Glutamatergic neuron (in vitro differentiated cells): ENCODE data around the gene PRDM16. TPM values are rescaled to one million over a fixed set of nuclear protein-coding genes. Genes with fewer than 3 reads are reported as not detected.

Experiments used
- DNase-seq: peaks from one replicate; pipeline ENCODE4 v3.0.0; 2022
- H3K27ac Mint-ChIP-seq: one replicate; pipeline ENCODE4 v1.8.0; 2020; ENCODE audit warnings: mild to moderate bottlenecking, mixed read lengths, inconsistent platforms; ENCODE audit not compliant: unreplicated experiment
- H3K27me3 Mint-ChIP-seq: one replicate; pipeline ENCODE4 v1.8.0; 2020; ENCODE audit warnings: mild to moderate bottlenecking, moderate library complexity, mixed read lengths, inconsistent platforms; ENCODE audit not compliant: unreplicated experiment
- H3K36me3 Mint-ChIP-seq: one replicate; pipeline ENCODE4 v1.8.0; 2020; ENCODE audit warnings: mild to moderate bottlenecking, mixed read lengths, inconsistent platforms; ENCODE audit not compliant: unreplicated experiment
- H3K4me1 Mint-ChIP-seq: one replicate; pipeline ENCODE4 v1.8.0; 2020; ENCODE audit warnings: mild to moderate bottlenecking, low read depth, mixed read lengths, inconsistent platforms; ENCODE audit not compliant: unreplicated experiment
- H3K4me3 Mint-ChIP-seq: one replicate; pipeline ENCODE4 v1.8.0; 2020; ENCODE audit warnings: mild to moderate bottlenecking, mixed read lengths, inconsistent platforms; ENCODE audit not compliant: unreplicated experiment
- H3K9me3 Mint-ChIP-seq: one replicate; pipeline ENCODE4 v1.8.0; 2020; ENCODE audit warnings: mild to moderate bottlenecking, moderate library complexity, mixed read lengths, inconsistent platforms; ENCODE audit not compliant: unreplicated experiment
- total RNA-seq: library from RNA; stranded (reverse); fragmentation: NEBNext Ultra II Directional; extraction: Animal tissue kit (Norgen Biotek cat#: 25700); gene quantifications from one replicate; pipeline ENCODE4 v1.2.1, GENCODE V29; 2021; ENCODE audit not compliant: unreplicated experiment
- TF ChIP-seq, protein P1 (sequence below): fragments of 200-600 bp; sonication (generic); IDR thresholded peaks from one replicate; pipeline ENCODE4 v1.5.0; 2021; ENCODE audit not compliant: partially characterized antibody, unreplicated experiment

Gene PRDM16
- total RNA-seq, 1 donor from 2014 or later: 0.07 TPM

DNA sequence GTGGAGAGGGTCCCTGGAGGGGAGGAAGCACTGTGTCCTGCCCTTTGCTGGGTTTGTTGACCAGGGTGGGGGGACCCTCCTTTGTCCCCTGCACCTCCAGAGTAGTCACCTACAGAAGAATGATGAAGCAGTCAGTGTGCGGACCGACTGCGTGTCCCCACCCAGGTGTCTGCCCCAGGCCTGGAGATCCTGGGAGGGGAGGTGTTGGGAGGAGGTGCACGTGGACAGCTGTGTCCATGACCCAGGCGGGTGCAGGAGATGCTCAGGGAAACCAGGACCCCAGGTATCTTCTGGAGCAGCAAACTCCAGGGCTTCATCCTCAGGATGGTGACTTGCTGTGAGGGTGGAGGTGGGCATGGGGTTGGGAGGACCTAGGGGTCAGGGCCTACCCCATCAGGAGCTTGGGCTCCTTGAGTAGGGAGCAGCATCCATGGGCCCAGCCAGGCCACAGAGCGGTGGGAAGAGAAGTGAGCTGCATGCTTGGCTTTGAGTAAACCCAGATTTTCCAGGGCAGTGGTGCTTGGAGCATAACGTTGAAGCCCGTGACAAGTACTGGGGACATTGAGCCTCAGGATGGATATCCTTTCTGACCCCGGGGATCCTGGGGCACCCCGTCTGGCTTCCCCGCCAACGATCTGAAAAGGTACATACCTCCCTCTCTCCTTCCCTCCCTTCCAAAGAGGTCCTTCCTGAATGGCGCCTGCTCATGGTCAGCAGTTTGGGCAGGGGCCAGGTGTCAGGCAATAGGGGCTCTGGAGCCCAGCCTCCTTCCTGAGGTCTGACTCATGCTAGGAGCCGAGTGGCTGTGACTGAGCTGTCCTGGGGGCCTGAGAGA, 34.1 kb upstream of the PRDM16 start:
- Mint-ChIP-seq H3K36me3 (no peaks in the 10 kb centered on the region), H3K4me1 (no peaks in the 10 kb centered on the region), H3K27ac (no peak overlapping the region), H3K9me3 (peaks cover 5% of the 10 kb centered on the region), H3K4me3 (no peak overlapping the region), H3K27me3 (no peaks in the 10 kb centered on the region)
- DNase-seq: no peak
- TF ChIP-seq, protein P1, sequence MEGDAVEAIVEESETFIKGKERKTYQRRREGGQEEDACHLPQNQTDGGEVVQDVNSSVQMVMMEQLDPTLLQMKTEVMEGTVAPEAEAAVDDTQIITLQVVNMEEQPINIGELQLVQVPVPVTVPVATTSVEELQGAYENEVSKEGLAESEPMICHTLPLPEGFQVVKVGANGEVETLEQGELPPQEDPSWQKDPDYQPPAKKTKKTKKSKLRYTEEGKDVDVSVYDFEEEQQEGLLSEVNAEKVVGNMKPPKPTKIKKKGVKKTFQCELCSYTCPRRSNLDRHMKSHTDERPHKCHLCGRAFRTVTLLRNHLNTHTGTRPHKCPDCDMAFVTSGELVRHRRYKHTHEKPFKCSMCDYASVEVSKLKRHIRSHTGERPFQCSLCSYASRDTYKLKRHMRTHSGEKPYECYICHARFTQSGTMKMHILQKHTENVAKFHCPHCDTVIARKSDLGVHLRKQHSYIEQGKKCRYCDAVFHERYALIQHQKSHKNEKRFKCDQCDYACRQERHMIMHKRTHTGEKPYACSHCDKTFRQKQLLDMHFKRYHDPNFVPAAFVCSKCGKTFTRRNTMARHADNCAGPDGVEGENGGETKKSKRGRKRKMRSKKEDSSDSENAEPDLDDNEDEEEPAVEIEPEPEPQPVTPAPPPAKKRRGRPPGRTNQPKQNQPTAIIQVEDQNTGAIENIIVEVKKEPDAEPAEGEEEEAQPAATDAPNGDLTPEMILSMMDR: no peak

DNA sequence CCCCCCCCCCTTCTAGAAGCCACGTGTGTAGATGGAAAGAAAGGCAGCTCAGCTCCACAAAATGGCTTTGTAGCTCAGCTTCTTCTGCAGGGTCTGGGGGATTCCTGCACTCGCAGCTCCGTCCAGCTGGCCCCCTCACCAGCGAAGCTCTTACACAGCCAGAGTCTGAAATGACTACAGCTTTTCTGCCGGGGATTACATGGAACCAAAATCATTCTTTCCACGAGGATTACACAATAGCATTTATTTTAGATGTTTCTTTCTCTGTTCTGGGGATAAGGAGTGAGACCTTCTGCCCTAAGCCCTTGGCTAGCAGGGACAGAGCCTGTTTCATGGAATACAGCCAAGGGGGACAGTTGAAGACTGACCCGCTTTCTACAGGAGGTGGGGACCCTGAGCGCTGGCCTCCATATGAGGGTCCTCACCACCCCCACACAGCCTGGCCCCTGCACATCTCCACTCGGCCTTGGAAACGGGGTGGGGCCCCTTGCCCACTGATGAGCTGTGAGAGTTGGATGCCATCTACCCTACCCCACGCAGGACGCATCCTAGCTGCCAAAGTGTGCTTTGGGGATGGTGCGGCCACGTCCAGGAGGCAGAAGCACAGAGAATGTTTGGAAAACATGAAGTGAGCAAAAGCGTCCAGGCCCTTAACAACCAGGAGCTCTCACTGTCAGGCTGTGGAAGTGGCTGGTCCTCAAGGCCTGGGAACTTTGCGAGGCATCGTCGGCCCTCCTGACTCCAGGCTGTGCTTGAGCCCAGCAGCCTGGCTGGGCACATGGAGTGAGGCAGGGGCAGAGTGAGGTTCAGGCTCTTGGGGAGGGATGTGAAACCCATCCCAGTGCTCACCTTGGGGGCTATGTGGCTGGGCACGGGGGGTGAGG, 33.2 kb upstream of the PRDM16 start:
- DNase-seq: no peak
- H3K27ac Mint-ChIP-seq: no peak overlapping the region
- H3K4me3 Mint-ChIP-seq: no peak overlapping the region
- peaks cover 5% of the 10 kb centered on the region for H3K9me3 Mint-ChIP-seq
- no peaks in the 10 kb centered on the region for H3K4me1 Mint-ChIP-seq
- TF ChIP-seq, protein P1: no peak
- no peaks in the 10 kb centered on the region for H3K27me3 Mint-ChIP-seq
- H3K36me3 Mint-ChIP-seq: no peaks in the 10 kb centered on the region

DNA sequence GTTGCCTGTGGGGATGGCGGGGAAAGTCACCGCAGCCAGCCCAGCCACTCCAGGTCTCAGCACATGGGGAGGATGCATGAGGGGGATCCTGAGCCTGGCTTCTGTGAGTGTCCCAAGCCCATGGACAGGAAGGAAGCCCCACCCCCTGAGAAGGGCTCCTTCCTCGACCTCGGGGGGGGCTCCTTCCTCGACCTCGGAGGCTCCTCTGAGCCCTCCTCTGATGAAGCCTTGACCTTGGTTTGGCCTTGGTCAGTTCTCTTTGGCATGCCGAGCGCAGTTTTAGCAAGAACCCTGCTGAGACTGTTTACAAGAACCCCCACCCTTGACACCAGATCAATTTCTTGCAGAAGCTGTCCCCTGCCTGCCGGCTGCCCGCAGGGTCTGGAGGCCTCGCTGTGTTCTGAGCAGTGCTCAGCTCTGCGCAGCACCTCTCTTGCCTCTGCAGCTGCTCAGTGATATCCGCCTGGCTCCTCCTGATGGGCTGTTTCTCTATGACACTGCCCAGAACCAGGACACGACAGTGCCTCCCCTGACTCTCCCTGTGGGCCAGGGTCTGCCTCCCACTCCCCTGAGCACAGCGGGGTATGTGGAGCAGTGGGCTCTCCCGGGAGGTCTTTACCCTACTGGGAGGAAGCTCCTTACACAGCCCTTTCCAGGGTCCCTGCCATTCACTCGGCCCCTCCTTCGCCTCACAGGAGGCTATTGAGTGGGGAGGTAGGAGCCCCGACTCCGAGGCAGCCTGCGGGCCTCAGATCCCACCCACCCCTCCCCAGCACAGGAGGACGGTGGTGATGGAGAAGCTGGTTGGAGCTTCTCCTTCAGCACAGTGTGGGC, 32.3 kb upstream of the PRDM16 start:
- Mint-ChIP-seq H3K9me3 (peaks cover 4% of the 10 kb centered on the region), H3K36me3 (no peaks in the 10 kb centered on the region), H3K27ac (no peak overlapping the region), H3K27me3 (no peaks in the 10 kb centered on the region), H3K4me3 (no peak overlapping the region), H3K4me1 (no peaks in the 10 kb centered on the region)
- DNase-seq: no peak
- TF ChIP-seq, protein P1: no peak

DNA sequence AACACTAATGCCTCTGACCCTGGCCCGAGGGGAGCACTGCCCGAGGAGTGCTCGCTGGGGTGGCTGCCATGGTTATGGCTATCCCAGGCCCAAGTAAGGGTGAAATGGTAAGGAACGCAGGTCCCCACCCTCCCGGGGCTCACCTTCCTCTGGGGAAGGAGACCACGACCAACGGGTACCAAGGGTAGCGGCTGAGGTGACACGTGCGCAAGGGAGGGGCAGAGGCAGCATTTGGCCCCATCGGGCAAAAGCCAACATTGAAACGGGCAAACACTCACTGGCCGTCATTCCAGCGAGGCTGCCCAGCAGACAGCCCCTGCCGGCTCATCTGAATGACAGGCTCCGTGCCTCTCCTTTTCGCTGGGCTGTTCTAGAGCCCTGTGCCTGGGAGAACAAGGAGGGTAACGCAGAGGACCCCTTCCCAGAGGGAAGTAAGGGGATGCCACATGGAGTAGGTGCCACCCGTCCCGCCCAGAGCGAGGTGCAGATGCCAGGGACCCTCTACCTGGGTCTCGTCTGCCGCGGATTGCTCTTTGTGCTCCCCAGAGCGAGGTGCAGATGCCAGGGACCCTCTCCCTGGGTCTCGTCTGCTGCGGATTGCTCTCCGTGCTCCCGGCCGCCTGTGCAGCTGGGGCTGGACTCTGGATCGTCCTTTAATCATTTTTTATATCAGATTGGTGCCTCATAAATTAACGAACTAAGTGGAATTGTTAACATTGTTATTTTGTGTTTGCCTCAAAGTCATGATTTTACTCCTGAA, 31.5 kb upstream of the PRDM16 start:
- Mint-ChIP-seq H3K9me3 (peaks cover 4% of the 10 kb centered on the region), H3K4me3 (no peak overlapping the region), H3K27me3 (peaks cover 1% of the 10 kb centered on the region), H3K27ac (no peak overlapping the region), H3K4me1 (no peaks in the 10 kb centered on the region), H3K36me3 (no peaks in the 10 kb centered on the region)
- no peak for DNase-seq
- TF ChIP-seq, protein P1: no peak
